Activated naive CD4-positive, alpha-beta T cell treated with anti-CD3 and anti-CD28 coated beads, Interleukin-2, amount 10 ng/mL, durations not matched to agents 7 days and 5 days (primary cell): ENCODE measurements around the gene PCID2.

Experiments used
- CTCF ChIA-PET: fragments of 350-600 bp; sonication (Branson Sonifier 250); formaldehyde crosslinking; loops from one replicate; lab custom pipeline; 2021; ENCODE audit warnings: antibody characterized with exemption; lab: Charles Lee
- DNase-seq: peaks from one replicate; pipeline ENCODE4 v3.0.0-alpha.2; 2020
- H3K27ac Mint-ChIP-seq: one replicate; pipeline ENCODE4 v1.8.0; 2021; ENCODE audit warnings: mild to moderate bottlenecking, moderate library complexity, mixed read lengths
- H3K27me3 Mint-ChIP-seq: one replicate; pipeline ENCODE4 v1.8.0; 2021; ENCODE audit warnings: mild to moderate bottlenecking, mixed read lengths
- H3K36me3 Mint-ChIP-seq: one replicate; pipeline ENCODE4 v1.8.0; 2021; ENCODE audit warnings: mixed read lengths
- H3K4me1 Mint-ChIP-seq: one replicate; pipeline ENCODE4 v1.8.0; 2021; ENCODE audit warnings: mixed read lengths
- H3K4me3 Mint-ChIP-seq: one replicate; pipeline ENCODE4 v1.8.0; 2021; ENCODE audit warnings: mild to moderate bottlenecking, moderate library complexity, mixed read lengths
- H3K9me3 Mint-ChIP-seq: one replicate; pipeline ENCODE4 v1.8.0; 2021; ENCODE audit warnings: mixed read lengths

PCID2 gene

GRCh38 chr13:113148407-113148806 is 60.1 kb downstream of the PCID2 start:
- no peak for DNase-seq
- no peaks in the 10 kb centered on the region for H3K9me3 Mint-ChIP-seq
- H3K36me3 Mint-ChIP-seq, result peaks cover 1% of the 10 kb centered on the region
- no peak overlapping the region for H3K27ac Mint-ChIP-seq
- H3K27me3 Mint-ChIP-seq, result peaks cover 47% of the 10 kb centered on the region
- CTCF ChIA-PET, result no interaction called here
- H3K4me1 Mint-ChIP-seq, result peaks cover 18% of the 10 kb centered on the region
- no peak overlapping the region for H3K4me3 Mint-ChIP-seq

GRCh38 chr13:113147206-113147605 is 61.3 kb downstream of the PCID2 start:
- Mint-ChIP-seq H3K27ac (no peak overlapping the region), H3K9me3 (no peaks in the 10 kb centered on the region), H3K36me3 (no peaks in the 10 kb centered on the region), H3K27me3 (peaks cover 36% of the 10 kb centered on the region), H3K4me3 (no peak overlapping the region), H3K4me1 (peaks cover 9% of the 10 kb centered on the region)
- CTCF ChIA-PET, result no interaction called here
- no peak for DNase-seq

DNA sequence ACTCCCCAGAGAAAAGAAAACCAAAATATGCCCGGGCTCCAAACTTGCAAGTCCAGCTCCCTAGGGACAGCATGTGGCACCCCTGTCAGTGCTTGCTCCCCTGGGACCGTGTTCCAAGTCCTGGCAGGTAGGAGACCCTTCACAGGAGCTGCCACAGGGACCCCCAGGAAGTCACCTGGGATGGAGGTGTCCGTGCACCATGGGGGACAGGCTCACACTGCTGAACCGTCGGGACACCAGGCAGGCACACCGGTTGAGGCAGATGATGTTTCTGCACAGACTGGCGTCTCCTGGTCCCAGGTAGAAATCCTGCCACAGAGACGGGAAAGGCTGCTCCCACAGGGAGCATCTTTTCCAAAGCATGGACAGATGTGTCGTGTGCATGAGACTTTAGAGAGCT is 61.7 kb downstream of the PCID2 start:
- H3K36me3 Mint-ChIP-seq, result no peaks in the 10 kb centered on the region
- H3K4me1 Mint-ChIP-seq, result peaks cover 5% of the 10 kb centered on the region
- CTCF ChIA-PET, result no interaction called here
- no peak overlapping the region for H3K27ac Mint-ChIP-seq
- no peak for DNase-seq
- no peak overlapping the region for H3K4me3 Mint-ChIP-seq
- peaks cover 32% of the 10 kb centered on the region for H3K27me3 Mint-ChIP-seq
- no peaks in the 10 kb centered on the region for H3K9me3 Mint-ChIP-seq

GRCh38 chr13:113145911-113146598 is 62.4 kb downstream of the PCID2 start:
- H3K4me3 Mint-ChIP-seq, result no peak overlapping the region

DNA sequence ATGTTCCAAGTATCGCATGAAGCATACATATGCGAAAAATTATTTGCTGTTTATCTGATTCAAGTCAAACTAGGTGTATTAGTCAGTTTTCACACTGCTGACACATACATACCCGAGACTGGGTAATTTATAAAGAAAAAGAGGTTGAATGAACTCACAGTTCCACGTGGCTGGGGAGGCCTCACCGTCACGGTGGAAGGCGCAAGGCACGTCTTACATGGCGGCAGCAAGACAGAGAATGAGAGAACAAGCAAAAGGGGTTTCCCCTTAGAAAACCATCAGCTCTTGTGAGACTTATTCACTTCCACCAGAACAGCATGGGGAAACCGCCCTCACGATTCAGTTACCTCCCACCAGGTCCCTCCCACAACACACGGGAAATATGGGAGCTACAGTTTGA is 63.0 kb downstream of the PCID2 start:
- DNase-seq, result no peak
- Mint-ChIP-seq H3K4me1 (no peaks in the 10 kb centered on the region), H3K36me3 (no peaks in the 10 kb centered on the region), H3K9me3 (no peaks in the 10 kb centered on the region), H3K4me3 (no peak overlapping the region), H3K27ac (no peak overlapping the region), H3K27me3 (peaks cover 22% of the 10 kb centered on the region)
- CTCF ChIA-PET, result no interaction called here

More at GRCh38 chr13:113145911-113146598, 62.4 kb downstream of the PCID2 start:
- H3K36me3 Mint-ChIP-seq, result no peaks in the 10 kb centered on the region
- peaks cover 27% of the 10 kb centered on the region for H3K27me3 Mint-ChIP-seq
- CTCF ChIA-PET, result no interaction called here
- no peak for DNase-seq
- no peaks in the 10 kb centered on the region for H3K9me3 Mint-ChIP-seq
- H3K27ac Mint-ChIP-seq, result no peak overlapping the region
- H3K4me1 Mint-ChIP-seq, result peaks cover under 1% of the 10 kb centered on the region

DNA sequence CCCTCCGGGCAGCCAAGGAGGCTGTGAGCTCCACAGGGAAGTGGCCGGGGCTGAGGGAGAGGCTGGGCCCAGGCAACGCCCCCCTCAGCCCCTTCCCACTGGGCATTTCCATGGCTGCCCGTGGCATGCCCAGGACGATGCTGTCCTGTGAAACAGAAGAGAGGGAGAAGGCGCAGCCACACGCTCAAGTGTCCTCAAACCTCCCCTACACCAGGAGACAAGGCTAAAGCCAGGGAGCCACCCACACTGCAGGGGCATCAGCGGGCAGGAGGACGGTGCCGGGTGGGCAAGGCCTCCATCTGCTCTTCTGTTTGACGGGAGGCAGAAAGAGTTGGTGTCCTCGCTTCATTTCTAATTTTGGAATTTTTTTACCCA is 64.2 kb downstream of the PCID2 start:
- CTCF ChIA-PET, result no interaction called here
- Mint-ChIP-seq H3K27me3 (peaks cover 16% of the 10 kb centered on the region), H3K4me1 (no peaks in the 10 kb centered on the region), H3K27ac (no peak overlapping the region), H3K9me3 (no peaks in the 10 kb centered on the region), H3K36me3 (no peaks in the 10 kb centered on the region), H3K4me3 (no peak overlapping the region)
- DNase-seq, result no peak

GRCh38 chr13:113143466-113144254 is 64.8 kb downstream of the PCID2 start:
- no peaks in the 10 kb centered on the region for H3K4me1 Mint-ChIP-seq
- no peak for DNase-seq
- H3K4me3 Mint-ChIP-seq, result no peak overlapping the region
- H3K27me3 Mint-ChIP-seq, result peaks cover 18% of the 10 kb centered on the region
- H3K36me3 Mint-ChIP-seq, result no peaks in the 10 kb centered on the region
- CTCF ChIA-PET, result no interaction called here
- no peak overlapping the region for H3K27ac Mint-ChIP-seq
- H3K9me3 Mint-ChIP-seq, result no peaks in the 10 kb centered on the region

GRCh38 chr13:113142876-113143275 is 65.6 kb downstream of the PCID2 start:
- H3K4me1 Mint-ChIP-seq, result no peaks in the 10 kb centered on the region
- CTCF ChIA-PET, result no interaction called here
- no peak overlapping the region for H3K27ac Mint-ChIP-seq
- H3K9me3 Mint-ChIP-seq, result no peaks in the 10 kb centered on the region
- peaks cover 16% of the 10 kb centered on the region for H3K27me3 Mint-ChIP-seq
- no peak for DNase-seq
- no peak overlapping the region for H3K4me3 Mint-ChIP-seq
- no peaks in the 10 kb centered on the region for H3K36me3 Mint-ChIP-seq

DNA sequence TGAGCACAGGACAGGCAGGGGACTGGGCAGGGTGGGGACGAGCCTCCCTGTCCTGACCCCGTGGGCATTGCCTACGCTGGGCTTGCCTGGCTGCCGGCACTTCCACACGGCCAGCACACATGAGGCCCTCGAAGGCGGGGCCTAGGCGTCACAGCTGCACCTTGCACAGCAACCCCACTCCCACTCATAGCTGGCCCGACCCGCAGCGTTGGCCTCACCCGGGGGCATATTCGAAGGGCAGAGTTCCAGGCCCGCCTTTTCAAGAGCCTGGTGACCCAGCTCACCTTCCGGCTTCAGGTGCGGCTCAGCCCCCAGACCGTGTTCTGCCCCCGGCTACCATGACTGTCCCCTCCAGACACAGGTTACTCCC is 66.9 kb downstream of the PCID2 start:
- H3K36me3 Mint-ChIP-seq, result no peaks in the 10 kb centered on the region
- H3K4me3 Mint-ChIP-seq, result no peak overlapping the region
- no peak overlapping the region for H3K27ac Mint-ChIP-seq
- DNase-seq, result no peak
- CTCF ChIA-PET, result interaction anchor here (0.6 kb wide), 1 partner anchor 1709 kb away, joined by 3 read pairs; no protein-coding TSS in a partner anchor
- H3K9me3 Mint-ChIP-seq, result no peaks in the 10 kb centered on the region
- H3K4me1 Mint-ChIP-seq, result no peaks in the 10 kb centered on the region
- H3K27me3 Mint-ChIP-seq, result peaks cover 16% of the 10 kb centered on the region

GRCh38 chr13:113140677-113141600 is 67.5 kb downstream of the PCID2 start:
- H3K4me1 Mint-ChIP-seq, result no peaks in the 10 kb centered on the region

GRCh38 chr13:113139577-113139976 is 68.9 kb downstream of the PCID2 start:
- Mint-ChIP-seq H3K27me3 (peaks cover 16% of the 10 kb centered on the region), H3K9me3 (no peaks in the 10 kb centered on the region), H3K4me1 (no peaks in the 10 kb centered on the region), H3K27ac (no peak overlapping the region), H3K36me3 (no peaks in the 10 kb centered on the region), H3K4me3 (no peak overlapping the region)
- DNase-seq, result no peak
- CTCF ChIA-PET, result no interaction called here

More at GRCh38 chr13:113140677-113141600, 67.5 kb downstream of the PCID2 start:
- peaks cover 16% of the 10 kb centered on the region for H3K27me3 Mint-ChIP-seq
- H3K36me3 Mint-ChIP-seq, result no peaks in the 10 kb centered on the region
- DNase-seq, result no peak
- no peaks in the 10 kb centered on the region for H3K9me3 Mint-ChIP-seq
- CTCF ChIA-PET, result interaction anchor here (0.6 kb wide), 1 partner anchor 1709 kb away, joined by 3 read pairs; no protein-coding TSS in a partner anchor
- H3K27ac Mint-ChIP-seq, result no peak overlapping the region
- H3K4me3 Mint-ChIP-seq, result no peak overlapping the region

GRCh38 chr13:113138792-113139551 is 69.5 kb downstream of the PCID2 start:
- H3K36me3 Mint-ChIP-seq, result no peaks in the 10 kb centered on the region
- H3K4me1 Mint-ChIP-seq, result no peaks in the 10 kb centered on the region
- DNase-seq, result no peak
- no peak overlapping the region for H3K4me3 Mint-ChIP-seq
- no peak overlapping the region for H3K27ac Mint-ChIP-seq
- peaks cover 20% of the 10 kb centered on the region for H3K27me3 Mint-ChIP-seq
- CTCF ChIA-PET, result no interaction called here
- no peaks in the 10 kb centered on the region for H3K9me3 Mint-ChIP-seq

DNA sequence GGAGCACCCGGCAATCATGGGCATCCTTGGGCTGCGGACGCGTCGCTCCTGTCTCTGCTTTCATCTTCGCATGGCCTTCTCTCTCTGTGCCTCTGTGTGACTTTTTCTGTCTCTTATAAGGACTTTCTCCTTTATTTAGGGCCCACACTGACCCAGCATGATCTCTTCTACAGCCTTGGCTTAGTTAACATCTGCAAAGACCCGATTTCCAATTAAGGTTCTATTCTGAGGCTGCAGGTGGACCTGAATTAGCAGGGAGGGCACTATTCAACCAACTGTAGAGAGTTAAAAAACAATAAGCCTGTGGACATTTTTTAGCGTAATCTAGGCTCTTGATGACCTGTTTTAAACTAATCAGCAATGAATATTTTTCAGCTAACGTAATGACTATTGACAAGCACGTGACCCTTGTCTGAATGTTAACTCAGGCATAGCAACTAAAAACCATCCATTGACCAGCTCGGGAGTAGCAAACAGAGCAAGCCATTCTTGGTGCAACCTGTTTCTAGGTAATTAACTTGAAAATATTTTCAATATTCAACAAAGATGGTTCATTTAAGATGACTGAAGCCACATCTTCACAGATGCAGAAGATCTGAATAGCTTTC is 70.7 kb downstream of the PCID2 start:
- Mint-ChIP-seq H3K27me3 (peaks cover 30% of the 10 kb centered on the region), H3K4me1 (no peaks in the 10 kb centered on the region), H3K36me3 (no peaks in the 10 kb centered on the region), H3K9me3 (no peaks in the 10 kb centered on the region), H3K27ac (no peak overlapping the region), H3K4me3 (no peak overlapping the region)
- no peak for DNase-seq
- CTCF ChIA-PET, result no interaction called here
